Right cardiac atrium (tissue), 5 donors: ENCODE results near the gene ATP5PD. TPM values are rescaled to one million over a fixed set of nuclear protein-coding genes. Genes with fewer than 3 reads are reported as not detected.

Experiments
- ATAC-seq, 2 donors: fragments of 200-7000 bp; cut with Tn5 transposase; one replicate each; pipeline versions ENCODE4 v1.8.0 to v1.9.1; 2020; ENCODE audit warnings: moderate library complexity in 2 of 2, mild to moderate bottlenecking in 1 of 2
- DNase-seq, 3 donors: peaks; one replicate each; pipeline ENCODE4 v3.0.0-alpha.2; 2020
- H3K27ac ChIP-seq: one replicate; pipeline ENCODE4 v1.5.1; 2013; ENCODE audit warnings: mild to moderate bottlenecking, low read length, control low read depth, moderate library complexity
- H3K27me3 ChIP-seq: one replicate; pipeline ENCODE4 v1.6.1; 2013; ENCODE audit not compliant: control insufficient read depth, insufficient read depth
- H3K4me1 ChIP-seq: one replicate; pipeline ENCODE4 v1.6.1; 2013; ENCODE audit warnings: low read length; ENCODE audit not compliant: control insufficient read depth, insufficient read depth
- H3K4me3 ChIP-seq: one replicate; pipeline ENCODE4 v1.5.1; 2013; ENCODE audit warnings: low read length, control low read depth
- H3K9me3 ChIP-seq: one replicate; pipeline ENCODE4 v1.6.1; 2013; ENCODE audit warnings: low read length; ENCODE audit not compliant: control insufficient read depth
- WGBS: extraction: QIAGEN DNeasy Blood & Tissue Kit; methylation state at CpG from one replicate; pipeline ENCODE4 v1.1.7; 2013; 5-methylcytosine and 5-hydroxymethylcytosine counted together
- intact Hi-C, 4 donors: fragments of 100-400 bp; cut with DNase I; formaldehyde crosslinking; loops; one replicate each; pipeline versions ENCODE4 v1.11.0 to v1.14.0; 2022 to 2023
- polyA plus RNA-seq: library from polyadenylated mRNA; stranded (reverse); fragments of 200-250 nt; gene quantifications from one replicate; pipeline ENCODE4 v1.2.3, GENCODE V29; 2013
- total RNA-seq, 4 donors: library from RNA; stranded (reverse); fragmentation: NEBNext Ultra II Directional; extraction: Animal tissue kit (Norgen Biotek cat#: 25700); gene quantifications; one replicate each; pipeline ENCODE4 v1.2.1, GENCODE V29; 2021
- donor health status: healthy with polysubstance abuse.
- donor health status: DM: no; HTN: yes; CAD: no.
- donor health status: DM: no; HTN: no; CAD: no.
- donor health status: DM: no; HTN: yes; CAD: no; lungs with severe emphysema.
- donor health status: DM: yes; HTN: yes; CAD: no.

The ATP5PD gene
- total and polyA plus RNA-seq, 5 donors = 702 to 2,009 (median 783) TPM

GRCh38 chr17:75005291-75005690 lies 41.5 kb downstream of the ATP5PD start:
- Histone ChIP-seq H3K9me3 (no peaks in the 10 kb centered on the region), H3K27me3 (no peaks in the 10 kb centered on the region), H3K4me3 (no peak overlapping the region), H3K27ac (no peak overlapping the region), H3K4me1 (no peaks in the 10 kb centered on the region)
- DNase-seq (no peak), ATAC-seq (no peak)
- WGBS = 89% methylated on average over 8 of the region's 8 CpGs
- intact Hi-C loops = no loop called here

- Histone ChIP-seq H3K4me1 (peaks cover under 1% of the 10 kb centered on the region), H3K4me3 (no peak overlapping the region), H3K9me3 (no peaks in the 10 kb centered on the region), H3K27me3 (no peaks in the 10 kb centered on the region), H3K27ac (no peak overlapping the region)
- ATAC-seq (no peak), DNase-seq (no peak)
- WGBS = 96% methylated on average over 3 of the region's 3 CpGs
- intact Hi-C loops = no loop called here
These were observed 42.4 kb downstream of the ATP5PD start for GRCh38 chr17:75004371-75004770.

- no peak for ATAC-seq
- H3K4me1 ChIP-seq = peaks cover 4% of the 10 kb centered on the region
These were observed 42.8 kb downstream of the ATP5PD start for GRCh38 chr17:75003957-75004355.

GRCh38 chr17:75003070-75003956 lies 43.5 kb downstream of the ATP5PD start:
- H3K27ac ChIP-seq = no peak overlapping the region
- peak in 1 of 3 donors; percentile 60 for DNase-seq
- intact Hi-C loops = no loop called here

More at GRCh38 chr17:75003957-75004355, 42.8 kb downstream of the ATP5PD start:
- intact Hi-C loops = no loop called here
- 92% methylated on average over 19 of the region's 19 CpGs for WGBS
- DNase-seq = no peak
- Histone ChIP-seq H3K27me3 (no peaks in the 10 kb centered on the region), H3K9me3 (no peaks in the 10 kb centered on the region), H3K4me3 (no peak overlapping the region), H3K27ac (no peak overlapping the region)

GRCh38 chr17:75001915-75002843 lies 44.6 kb downstream of the ATP5PD start:
- no peak overlapping the region for H3K27ac ChIP-seq
- intact Hi-C loops = no loop called here
- H3K9me3 ChIP-seq = no peaks in the 10 kb centered on the region
- peaks cover 6% of the 10 kb centered on the region for H3K4me1 ChIP-seq
- no peaks in the 10 kb centered on the region for H3K27me3 ChIP-seq
- no peak for ATAC-seq
- no peak for DNase-seq
- 91% methylated on average over 15 of the region's 15 CpGs for WGBS
- no peak overlapping the region for H3K4me3 ChIP-seq

More at GRCh38 chr17:75003070-75003956, 43.5 kb downstream of the ATP5PD start:
- H3K9me3 ChIP-seq = no peaks in the 10 kb centered on the region
- H3K4me1 ChIP-seq = peaks cover 6% of the 10 kb centered on the region
- no peak overlapping the region for H3K4me3 ChIP-seq
- 86% methylated on average over 76 of the region's 76 CpGs for WGBS
- peak in 1 of 2 donors; percentile 3 for ATAC-seq
- no peaks in the 10 kb centered on the region for H3K27me3 ChIP-seq

GRCh38 chr17:74999523-74999922 lies 47.2 kb downstream of the ATP5PD start:
- Histone ChIP-seq H3K27ac (peak overlapping the region; percentile 57), H3K27me3 (no peaks in the 10 kb centered on the region), H3K4me1 (peaks cover 6% of the 10 kb centered on the region), H3K9me3 (no peaks in the 10 kb centered on the region), H3K4me3 (no peak overlapping the region)
- ATAC-seq (peak; percentile 56 to 77), DNase-seq (no peak)
- 73% methylated on average over 4 of the region's 4 CpGs for WGBS
- intact Hi-C loops = no loop called here

GRCh38 chr17:74998783-74999182 lies 48.0 kb downstream of the ATP5PD start:
- ATAC-seq (peak; percentile 71 to 73), DNase-seq (peak in 2 of 3 donors; percentile 56 to 61)
- Histone ChIP-seq H3K9me3 (no peaks in the 10 kb centered on the region), H3K4me1 (peaks cover 6% of the 10 kb centered on the region), H3K27ac (peak overlapping the region; percentile 57), H3K27me3 (no peaks in the 10 kb centered on the region), H3K4me3 (no peak overlapping the region)
- WGBS = 50% methylated on average over 6 of the region's 6 CpGs
- intact Hi-C loops = no loop called here

- ATAC-seq (no peak), DNase-seq (no peak)
- Histone ChIP-seq H3K9me3 (no peaks in the 10 kb centered on the region), H3K27me3 (no peaks in the 10 kb centered on the region), H3K27ac (no peak overlapping the region), H3K4me3 (no peak overlapping the region), H3K4me1 (peaks cover 9% of the 10 kb centered on the region)
- WGBS = 84% methylated on average over 5 of the region's 5 CpGs
- intact Hi-C loops = no loop called here
These were observed 50.9 kb downstream of the ATP5PD start for GRCh38 chr17:74995847-74996246.

- DNase-seq = no peak
- Histone ChIP-seq H3K27me3 (no peaks in the 10 kb centered on the region), H3K4me3 (no peak overlapping the region), H3K4me1 (peaks cover 15% of the 10 kb centered on the region), H3K27ac (no peak overlapping the region), H3K9me3 (no peaks in the 10 kb centered on the region)
- ATAC-seq = no peak
- intact Hi-C loops = no loop called here
- WGBS = 82% methylated on average over 7 of the region's 7 CpGs
These were observed 52.3 kb downstream of the ATP5PD start for GRCh38 chr17:74994440-74994839.

GRCh38 chr17:74992223-74992622 lies 54.5 kb downstream of the ATP5PD start:
- intact Hi-C loops = no loop called here
- Histone ChIP-seq H3K9me3 (no peaks in the 10 kb centered on the region), H3K27me3 (no peaks in the 10 kb centered on the region), H3K27ac (peak overlapping the region; percentile 83), H3K4me1 (peaks cover 16% of the 10 kb centered on the region), H3K4me3 (no peak overlapping the region)
- DNase-seq = no peak
- ATAC-seq = no peak
- WGBS = 59% methylated on average over 2 of the region's 2 CpGs
